ENCODE data around the gene SIRT3. TPM values are rescaled to one million over a fixed set of nuclear protein-coding genes. Genes with fewer than 3 reads are reported as not detected.

SIRT3 gene
- total RNA-seq, 1 donor from 2014 or later, result 11.8 TPM

GRCh38 chr11:282630-283360 lies 46.7 kb upstream of the SIRT3 start:
- TF ChIP-seq CTCF (conservative IDR thresholded peaks at IDR 0.05; ENCODE audit: low read depth, low read length), result no peak
- no peak overlapping the region for H3K4me3 ChIP-seq (ENCODE audit: low read depth, low read length)
- DNase-seq (ENCODE audit: low read depth), result no peak

- no peak for DNase-seq (ENCODE audit: low read depth)
- TF ChIP-seq CTCF (conservative IDR thresholded peaks at IDR 0.05; ENCODE audit: low read depth, low read length), result no peak
- no peak overlapping the region for H3K4me3 ChIP-seq (ENCODE audit: low read depth, low read length)
These were observed 46.0 kb upstream of the SIRT3 start for GRCh38 chr11:282171-282570.

- TF ChIP-seq CTCF (conservative IDR thresholded peaks at IDR 0.05; ENCODE audit: low read depth, low read length), result no peak
- no peak overlapping the region for H3K4me3 ChIP-seq (ENCODE audit: low read depth, low read length)
These were observed 45.5 kb upstream of the SIRT3 start for GRCh38 chr11:281486-282161.

GRCh38 chr11:280706-281485 lies 44.8 kb upstream of the SIRT3 start:
- no peak for DNase-seq (ENCODE audit: low read depth)
- no peak for TF ChIP-seq CTCF (conservative IDR thresholded peaks at IDR 0.05; ENCODE audit: low read depth, low read length)
- H3K4me3 ChIP-seq (ENCODE audit: low read depth, low read length), result no peak overlapping the region

More at GRCh38 chr11:281486-282161, 45.5 kb upstream of the SIRT3 start:
- DNase-seq (ENCODE audit: low read depth), result no peak

- DNase-seq (ENCODE audit: low read depth), result no peak
- H3K4me3 ChIP-seq (ENCODE audit: low read depth, low read length), result peak overlapping the region; percentile 18
- TF ChIP-seq CTCF (conservative IDR thresholded peaks at IDR 0.05; ENCODE audit: low read depth, low read length), result no peak
These were observed 44.0 kb upstream of the SIRT3 start for GRCh38 chr11:279966-280705.

All from epithelial cell of proximal tubule (primary cell).